NT2/D1 (cell line): ENCODE results near the gene ROBO1.

Experiments
- SUZ12 ChIP-seq: IDR thresholded peaks from 2 replicates; pipeline ENCODE4 v1.6.1; 2011; ENCODE audit not compliant: insufficient read length, insufficient read depth; ENCODE audit errors: extremely low read depth
- YY1 ChIP-seq: IDR thresholded peaks from 2 replicates; pipeline ENCODE4 v1.6.1; 2011; ENCODE audit not compliant: insufficient read length, insufficient read depth

DNA sequence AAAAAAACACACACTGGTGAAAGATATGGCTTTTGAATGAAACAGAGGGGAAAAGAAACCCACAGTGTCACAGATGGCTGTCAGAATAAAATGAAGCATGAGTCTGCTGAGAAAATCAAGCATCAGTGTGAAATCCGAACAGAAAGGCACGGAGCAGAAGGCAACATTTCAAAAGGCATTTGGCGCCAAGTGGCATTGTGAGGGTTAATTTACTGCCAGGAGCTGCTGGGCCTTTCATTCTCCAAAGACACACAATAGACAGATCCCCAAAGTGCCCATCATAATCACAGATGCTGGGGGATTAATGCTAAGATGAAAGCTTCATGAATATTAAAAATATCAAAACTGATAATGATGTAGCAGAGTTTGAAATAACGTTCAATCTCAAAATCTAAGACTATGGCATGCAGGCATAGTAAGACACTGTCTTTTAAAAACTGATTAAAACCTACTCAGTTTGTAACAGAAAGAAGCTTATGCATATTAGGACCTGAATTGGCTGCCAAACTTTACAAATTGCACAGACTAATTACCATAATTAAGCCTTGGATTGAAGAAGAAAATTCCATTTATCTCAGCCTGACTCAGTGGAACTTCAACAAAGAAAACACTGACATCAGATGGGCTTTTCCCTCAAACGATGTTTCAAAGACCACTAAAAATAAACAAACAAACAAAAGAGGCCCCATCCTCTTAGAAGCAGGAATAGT lies 589.2 kb downstream of the ROBO1 start:
- TF ChIP-seq SUZ12, result no peak
- TF ChIP-seq YY1, result no peak
